HG02588 (cell line): ENCODE measurements around the gene ATL2.

Experiments used
- ATAC-seq: cut with Tn5 transposase; IDR thresholded peaks from one replicate; pipeline ENCODE4 v1.9.1; 2021; ENCODE audit warnings: mild to moderate bottlenecking, moderate library complexity; ENCODE audit not compliant: unreplicated experiment

ATL2 gene

DNA sequence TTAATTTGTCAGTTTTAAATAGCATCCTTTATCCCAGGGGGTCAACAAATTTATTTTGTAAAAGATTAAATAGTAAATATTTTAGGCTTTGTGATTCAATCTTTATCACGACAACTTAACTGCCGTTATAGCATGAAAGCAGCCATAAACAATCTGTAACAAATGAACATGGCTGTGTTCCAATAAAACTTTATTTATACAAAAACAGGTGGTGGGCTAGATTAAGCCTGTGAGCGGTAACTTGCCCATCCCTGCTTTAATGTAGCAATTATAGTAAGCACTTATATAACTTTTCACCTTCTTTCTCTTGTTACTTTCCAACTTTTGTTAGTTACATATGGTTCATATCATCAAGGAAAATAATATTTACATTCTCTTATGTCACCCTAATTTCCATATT is 121.9 kb downstream of the ATL2 start:
- no peak for ATAC-seq

GRCh38 chr2:38254796-38255195 is 122.3 kb downstream of the ATL2 start:
- no peak for ATAC-seq

DNA sequence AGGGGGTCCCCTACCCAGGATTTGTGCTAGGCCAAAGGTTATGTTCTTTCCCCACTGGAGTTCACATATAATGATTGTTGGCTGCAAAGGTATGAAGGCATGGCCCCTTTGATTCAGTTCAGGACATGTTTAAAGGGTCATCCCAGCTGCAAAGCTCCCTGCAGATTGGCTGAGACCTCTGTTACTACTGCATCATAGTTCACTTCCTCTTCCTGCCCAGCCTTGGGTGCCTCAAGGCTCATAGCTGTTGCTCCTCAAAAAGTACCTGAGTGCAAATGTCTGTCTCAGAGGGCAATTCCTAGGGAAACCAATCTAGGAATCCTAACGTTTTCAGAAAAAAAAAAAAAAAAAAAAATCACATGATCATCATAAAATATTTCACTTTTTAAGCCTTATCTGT is 125.1 kb downstream of the ATL2 start:
- no peak for ATAC-seq

DNA sequence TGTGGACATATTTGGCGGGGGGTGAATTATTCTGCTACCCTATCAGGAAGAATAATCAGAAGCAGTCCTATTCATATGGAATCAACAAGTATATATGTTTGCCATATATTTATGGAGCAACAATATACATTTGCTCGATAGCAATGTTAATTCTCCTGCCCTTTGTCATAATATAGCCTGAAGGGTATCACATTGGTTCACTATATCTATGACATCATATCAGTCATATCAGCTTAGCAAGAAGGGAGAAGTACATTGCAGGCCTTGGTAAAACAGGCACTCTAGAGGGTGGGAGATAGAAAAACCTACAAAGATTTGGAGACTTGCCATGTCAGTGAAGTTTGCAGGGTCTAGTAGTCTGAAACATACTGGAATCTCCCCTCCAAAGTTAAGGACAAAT is 128.4 kb downstream of the ATL2 start:
- ATAC-seq: no peak

GRCh38 chr2:38248255-38248654 is 128.8 kb downstream of the ATL2 start:
- ATAC-seq: no peak

- no peak for ATAC-seq
Observed at GRCh38 chr2:38246105-38246504, 131.0 kb downstream of the ATL2 start.

- no peak for ATAC-seq
Observed at GRCh38 chr2:38245114-38245641, 131.9 kb downstream of the ATL2 start.

- no peak for ATAC-seq
Observed at GRCh38 chr2:38244301-38244700, 132.8 kb downstream of the ATL2 start.
